ENCODE data around the gene STK36.

STK36 gene

GRCh38 chr2:218631837-218632236 is 40.0 kb upstream of the STK36 start:
- peaks cover 6% of the 10 kb centered on the region in 2 experiments for H3K4me1 ChIP-seq (ENCODE audit: control insufficient read depth in 1 of 2, insufficient read depth in 1 of 2, low read depth in 1 of 2, low read length in 1 of 2)
- no peak overlapping the region for H3K4me3 ChIP-seq (ENCODE audit: low read depth in 1 of 2, low read length in 1 of 2)
- peaks cover 41% of the 10 kb centered on the region for H3K36me3 ChIP-seq
- no peak overlapping the region for H3K27ac ChIP-seq
- H3K27me3 ChIP-seq = no peaks in the 10 kb centered on the region
- H3K9me3 ChIP-seq = no peaks in the 10 kb centered on the region
- TF ChIP-seq, protein P1, sequence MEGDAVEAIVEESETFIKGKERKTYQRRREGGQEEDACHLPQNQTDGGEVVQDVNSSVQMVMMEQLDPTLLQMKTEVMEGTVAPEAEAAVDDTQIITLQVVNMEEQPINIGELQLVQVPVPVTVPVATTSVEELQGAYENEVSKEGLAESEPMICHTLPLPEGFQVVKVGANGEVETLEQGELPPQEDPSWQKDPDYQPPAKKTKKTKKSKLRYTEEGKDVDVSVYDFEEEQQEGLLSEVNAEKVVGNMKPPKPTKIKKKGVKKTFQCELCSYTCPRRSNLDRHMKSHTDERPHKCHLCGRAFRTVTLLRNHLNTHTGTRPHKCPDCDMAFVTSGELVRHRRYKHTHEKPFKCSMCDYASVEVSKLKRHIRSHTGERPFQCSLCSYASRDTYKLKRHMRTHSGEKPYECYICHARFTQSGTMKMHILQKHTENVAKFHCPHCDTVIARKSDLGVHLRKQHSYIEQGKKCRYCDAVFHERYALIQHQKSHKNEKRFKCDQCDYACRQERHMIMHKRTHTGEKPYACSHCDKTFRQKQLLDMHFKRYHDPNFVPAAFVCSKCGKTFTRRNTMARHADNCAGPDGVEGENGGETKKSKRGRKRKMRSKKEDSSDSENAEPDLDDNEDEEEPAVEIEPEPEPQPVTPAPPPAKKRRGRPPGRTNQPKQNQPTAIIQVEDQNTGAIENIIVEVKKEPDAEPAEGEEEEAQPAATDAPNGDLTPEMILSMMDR (IDR thresholded peaks at IDR 0.05) = no peak

DNA sequence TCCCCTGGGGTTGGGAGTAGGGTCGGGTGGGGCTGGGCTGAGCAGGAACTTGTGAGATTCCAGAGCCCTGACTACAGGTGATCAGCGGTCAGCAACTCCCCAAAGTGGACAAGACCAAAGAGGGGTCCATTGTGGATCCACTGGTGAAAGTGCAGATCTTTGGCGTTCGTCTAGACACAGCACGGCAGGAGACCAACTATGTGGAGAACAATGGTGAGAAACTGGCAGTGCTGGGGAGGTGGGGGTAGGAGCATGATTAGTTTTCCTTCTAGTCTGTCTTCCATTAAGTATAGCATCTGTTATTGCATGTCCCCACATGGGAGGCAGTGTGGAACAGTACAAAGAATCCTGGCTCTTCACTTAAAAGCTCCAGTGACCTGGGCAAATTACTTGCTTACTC is 36.2 kb upstream of the STK36 start:
- Histone ChIP-seq H3K36me3 (peaks cover 78% of the 10 kb centered on the region), H3K9me3 (no peaks in the 10 kb centered on the region), H3K4me1 (ENCODE audit: control insufficient read depth in 1 of 2, insufficient read depth in 1 of 2, low read depth in 1 of 2, low read length in 1 of 2) (peaks cover 6% of the 10 kb centered on the region in 2 experiments), H3K4me3 (ENCODE audit: low read depth in 1 of 2, low read length in 1 of 2) (no peak overlapping the region), H3K27ac (no peak overlapping the region), H3K27me3 (no peaks in the 10 kb centered on the region)
- TF ChIP-seq, protein P1 (IDR thresholded peaks at IDR 0.05) = no peak

DNA sequence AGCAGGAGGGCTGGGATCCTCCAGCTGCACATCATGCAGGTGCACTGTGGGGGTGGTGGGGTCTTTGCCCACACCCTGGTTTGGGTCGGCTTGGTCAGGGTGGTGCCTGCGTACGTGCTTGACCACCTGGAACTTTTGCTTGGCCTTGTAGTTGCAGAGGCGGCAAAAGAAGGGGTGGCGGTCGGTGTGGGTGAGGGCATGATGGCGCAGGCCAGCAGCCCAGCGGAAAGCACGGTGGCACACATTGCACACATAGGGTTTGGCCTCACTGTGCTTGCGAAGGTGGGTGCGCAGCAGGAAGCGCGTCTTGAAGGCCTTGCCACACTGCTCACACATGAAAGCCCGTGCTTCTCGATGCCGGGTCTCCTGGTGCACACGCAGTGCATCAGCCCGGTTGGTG is 33.5 kb upstream of the STK36 start:
- Histone ChIP-seq H3K36me3 (peaks cover 92% of the 10 kb centered on the region), H3K9me3 (no peaks in the 10 kb centered on the region)
- TF ChIP-seq, protein P1 (IDR thresholded peaks at IDR 0.05) = no peak

DNA sequence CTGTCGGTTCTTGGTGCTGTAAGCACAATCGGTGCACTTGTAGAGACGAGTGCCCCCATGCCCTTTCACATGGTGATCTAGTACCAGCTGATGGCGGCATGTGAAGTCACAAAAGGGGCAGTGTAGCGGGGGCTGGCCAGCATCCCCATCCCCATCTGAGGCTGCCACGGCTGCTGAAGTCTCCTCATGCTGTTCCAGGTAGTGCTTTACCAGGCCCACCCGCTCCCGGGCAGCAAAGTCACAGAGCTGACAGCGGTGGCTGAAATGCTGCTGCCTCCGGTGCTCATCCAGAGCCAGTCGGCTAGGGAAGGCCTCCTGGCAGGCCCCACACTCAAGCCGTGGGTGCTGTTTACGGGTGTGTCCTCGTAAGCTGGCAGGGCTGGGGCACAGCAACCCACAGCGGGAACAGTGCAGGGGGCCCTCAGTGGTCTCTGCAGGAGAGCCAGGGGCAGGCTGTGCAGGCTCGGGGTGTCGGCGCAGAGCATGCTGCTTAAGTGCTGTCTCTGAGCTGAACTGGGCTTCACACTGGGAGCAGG is 29.7 kb upstream of the STK36 start:
- H3K4me1 ChIP-seq (ENCODE audit: control insufficient read depth in 1 of 2, insufficient read depth in 1 of 2, low read depth in 1 of 2, low read length in 1 of 2) = no peaks in the 10 kb centered on the region
- H3K4me3 ChIP-seq (ENCODE audit: low read depth in 1 of 2, low read length in 1 of 2) = no peak overlapping the region
- no peaks in the 10 kb centered on the region for H3K27me3 ChIP-seq
- H3K27ac ChIP-seq = no peak overlapping the region
- TF ChIP-seq, protein P1 (IDR thresholded peaks at IDR 0.05) = no peak
- H3K36me3 ChIP-seq = peaks cover 91% of the 10 kb centered on the region
- no peaks in the 10 kb centered on the region for H3K9me3 ChIP-seq

More for the DNA sequence above, 33.5 kb upstream of the STK36 start:
- Histone ChIP-seq H3K27me3 (no peaks in the 10 kb centered on the region), H3K27ac (no peak overlapping the region), H3K4me3 (ENCODE audit: low read depth in 1 of 2, low read length in 1 of 2) (no peak overlapping the region), H3K4me1 (ENCODE audit: control insufficient read depth in 1 of 2, insufficient read depth in 1 of 2, low read depth in 1 of 2, low read length in 1 of 2) (peaks cover 6% of the 10 kb centered on the region in 2 experiments)

- TF ChIP-seq, protein P1 (IDR thresholded peaks at IDR 0.05) = no peak
- Histone ChIP-seq H3K4me3 (ENCODE audit: low read depth in 1 of 2, low read length in 1 of 2) (no peak overlapping the region), H3K36me3 (peaks cover 90% of the 10 kb centered on the region), H3K4me1 (ENCODE audit: control insufficient read depth in 1 of 2, insufficient read depth in 1 of 2, low read depth in 1 of 2, low read length in 1 of 2) (no peaks in the 10 kb centered on the region), H3K27me3 (no peaks in the 10 kb centered on the region), H3K27ac (no peak overlapping the region), H3K9me3 (no peaks in the 10 kb centered on the region)
These were observed 29.1 kb upstream of the STK36 start for GRCh38 chr2:218642786-218643185.

Data from neutrophil (primary cell).